22Rv1 (cell line): ENCODE results near the gene ZNF687.

Experiments
- ZFX ChIP-seq: fragments of 450-650 bp; IDR thresholded peaks from 2 replicates; pipeline ENCODE4 v1.6.1; 2017; ENCODE audit warnings: antibody characterized with exemption, borderline replicate concordance
- TF ChIP-seq, protein P1 (sequence below): fragments of 450-650 bp; IDR thresholded peaks from 2 replicates; pipeline ENCODE4 v1.5.1; 2017; ENCODE audit warnings: mild to moderate bottlenecking

DNA sequence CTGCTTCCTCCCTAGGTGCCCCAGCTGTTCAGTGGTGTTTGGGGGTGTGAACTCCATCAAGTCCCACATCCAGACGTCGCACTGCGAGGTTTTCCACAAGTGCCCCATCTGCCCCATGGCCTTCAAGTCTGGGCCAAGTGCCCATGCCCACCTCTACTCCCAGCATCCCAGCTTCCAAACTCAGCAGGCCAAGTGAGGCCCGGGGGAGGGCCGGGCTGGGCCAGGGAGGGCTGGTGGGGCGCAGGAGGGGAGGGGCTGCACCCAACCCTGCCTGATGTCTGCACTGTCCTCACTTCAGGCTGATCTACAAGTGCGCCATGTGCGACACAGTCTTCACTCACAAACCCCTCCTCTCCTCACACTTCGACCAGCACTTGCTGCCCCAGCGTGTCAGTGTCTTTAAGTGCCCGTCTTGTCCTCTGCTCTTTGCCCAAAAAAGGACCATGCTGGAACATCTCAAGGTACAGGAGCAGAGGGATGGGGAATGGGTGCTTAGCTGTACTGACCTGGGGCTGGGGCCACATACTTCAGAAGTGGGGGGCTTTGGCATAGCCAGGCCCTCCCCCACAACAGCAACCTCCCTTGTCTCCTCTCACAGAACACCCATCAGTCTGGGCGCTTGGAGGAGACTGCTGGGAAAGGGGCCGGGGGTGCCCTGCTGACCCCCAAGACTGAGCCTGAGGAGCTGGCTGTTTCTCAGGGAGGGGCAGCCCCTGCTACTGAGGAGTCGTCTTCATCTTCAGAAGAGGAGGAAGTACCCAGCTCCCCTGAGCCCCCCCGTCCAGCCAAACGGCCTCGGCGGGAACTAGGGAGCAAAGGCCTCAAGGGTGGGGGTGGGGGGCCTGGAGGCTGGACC is 7.2 kb downstream of the ZNF687 start:
- TF ChIP-seq, protein P1, sequence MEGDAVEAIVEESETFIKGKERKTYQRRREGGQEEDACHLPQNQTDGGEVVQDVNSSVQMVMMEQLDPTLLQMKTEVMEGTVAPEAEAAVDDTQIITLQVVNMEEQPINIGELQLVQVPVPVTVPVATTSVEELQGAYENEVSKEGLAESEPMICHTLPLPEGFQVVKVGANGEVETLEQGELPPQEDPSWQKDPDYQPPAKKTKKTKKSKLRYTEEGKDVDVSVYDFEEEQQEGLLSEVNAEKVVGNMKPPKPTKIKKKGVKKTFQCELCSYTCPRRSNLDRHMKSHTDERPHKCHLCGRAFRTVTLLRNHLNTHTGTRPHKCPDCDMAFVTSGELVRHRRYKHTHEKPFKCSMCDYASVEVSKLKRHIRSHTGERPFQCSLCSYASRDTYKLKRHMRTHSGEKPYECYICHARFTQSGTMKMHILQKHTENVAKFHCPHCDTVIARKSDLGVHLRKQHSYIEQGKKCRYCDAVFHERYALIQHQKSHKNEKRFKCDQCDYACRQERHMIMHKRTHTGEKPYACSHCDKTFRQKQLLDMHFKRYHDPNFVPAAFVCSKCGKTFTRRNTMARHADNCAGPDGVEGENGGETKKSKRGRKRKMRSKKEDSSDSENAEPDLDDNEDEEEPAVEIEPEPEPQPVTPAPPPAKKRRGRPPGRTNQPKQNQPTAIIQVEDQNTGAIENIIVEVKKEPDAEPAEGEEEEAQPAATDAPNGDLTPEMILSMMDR = no peak
- TF ChIP-seq ZFX = no peak
